ENCODE measurements around the gene SPTBN1. TPM values are rescaled to one million over a fixed set of nuclear protein-coding genes. Genes with fewer than 3 reads are reported as not detected.

SPTBN1 gene
- total and polyA plus RNA-seq, 7 experiments from 2014 or later: 43.3 to 207 (median 171) TPM

- no peak overlapping the region for H3K4me3 Mint-ChIP-seq
- H3K36me3 ChIP-seq (ENCODE audit: control insufficient read depth in 2 of 3, insufficient read depth in 3 of 3, low read length in 3 of 3): peaks cover 41 to 90% (median 50%) of the 10 kb centered on the region in 3 experiments
- no peaks in the 10 kb centered on the region for H3K9me3 Mint-ChIP-seq
- ATAC-seq (no peak), DNase-seq (no peak)
- peaks cover 0 to 16% of the 10 kb centered on the region in 2 donors for H3K4me1 ChIP-seq (ENCODE audit: control insufficient read depth in 2 of 2, insufficient read depth in 2 of 2, low read length in 2 of 2)
- no peak overlapping the region for H3K27ac ChIP-seq (ENCODE audit: low read depth, low read length)
- ChIA-PET CTCF (interaction anchor here (0.5 to 0.7 kb wide), 2 partner anchors 12 to 113 kb away, joined by 3 read pairs; no protein-coding TSS in a partner anchor), POLR2A (interaction anchor here (0.9 kb wide), 1 partner anchor 9 kb away, joined by 3 read pairs; no protein-coding TSS in a partner anchor)
- H3K36me3 Mint-ChIP-seq: peaks cover 22 to 66% (median 35%) of the 10 kb centered on the region in 5 donors
- intact Hi-C loops (cut with micrococcal nuclease): loop anchor here in 1 of 2 donors (5.0 kb wide), 1 partner anchor 108 kb away; no protein-coding TSS in a partner anchor
- H3K27ac Mint-ChIP-seq: peak overlapping the region in 5 of 9 donors; percentile 17 to 61 (median 42)
- no peaks in the 10 kb centered on the region for H3K9me3 ChIP-seq (ENCODE audit: control insufficient read depth in 2 of 3, low read length in 3 of 3)
- H3K27me3 ChIP-seq (ENCODE audit: control insufficient read depth in 2 of 2, insufficient read depth in 2 of 2, low read length in 2 of 2): no peaks in the 10 kb centered on the region
- no peak overlapping the region for H3K4me3 ChIP-seq (ENCODE audit: low read length)
- H3K4me1 Mint-ChIP-seq: peaks cover 17 to 47% (median 33%) of the 10 kb centered on the region in 7 donors
- H3K27me3 Mint-ChIP-seq: no peaks in the 10 kb centered on the region
Measured at GRCh38 chr2:54629914-54630857, 174.1 kb downstream of the SPTBN1 start.

GRCh38 chr2:54630858-54631497, 174.9 kb downstream of the SPTBN1 start:
- ATAC-seq: no peak
- Mint-ChIP-seq H3K36me3 (peaks cover 22 to 63% (median 39%) of the 10 kb centered on the region in 5 donors), H3K4me3 (no peak overlapping the region), H3K9me3 (no peaks in the 10 kb centered on the region), H3K4me1 (peaks cover 20 to 54% (median 37%) of the 10 kb centered on the region in 7 donors), H3K27ac (peak overlapping the region in 6 of 9 donors; percentile 14 to 70 (median 50)), H3K27me3 (no peaks in the 10 kb centered on the region)
- Histone ChIP-seq H3K27ac (ENCODE audit: low read depth, low read length) (no peak overlapping the region), H3K4me3 (ENCODE audit: low read length) (no peak overlapping the region), H3K4me1 (ENCODE audit: control insufficient read depth in 2 of 2, insufficient read depth in 2 of 2, low read length in 2 of 2) (peaks cover 0 to 16% of the 10 kb centered on the region in 2 donors), H3K27me3 (ENCODE audit: control insufficient read depth in 2 of 2, insufficient read depth in 2 of 2, low read length in 2 of 2) (no peaks in the 10 kb centered on the region), H3K9me3 (ENCODE audit: control insufficient read depth in 2 of 3, low read length in 3 of 3) (no peaks in the 10 kb centered on the region), H3K36me3 (ENCODE audit: control insufficient read depth in 2 of 3, insufficient read depth in 3 of 3, low read length in 3 of 3) (peaks cover 39 to 88% (median 46%) of the 10 kb centered on the region in 3 experiments)
- intact Hi-C loops (cut with micrococcal nuclease): loop anchor here in 1 of 2 donors (5.0 kb wide), 1 partner anchor 109 kb away; no protein-coding TSS in a partner anchor
- DNase-seq: no peak
- ChIA-PET POLR2A (interaction anchor here (0.9 kb wide), 1 partner anchor 10 kb away, joined by 3 read pairs; no protein-coding TSS in a partner anchor), CTCF (no interaction called here)

GRCh38 chr2:54631755-54632154, 175.6 kb downstream of the SPTBN1 start:
- peaks cover 37 to 86% (median 43%) of the 10 kb centered on the region in 3 experiments for H3K36me3 ChIP-seq (ENCODE audit: control insufficient read depth in 2 of 3, insufficient read depth in 3 of 3, low read length in 3 of 3)
- peak overlapping the region in 5 of 9 donors; percentile 41 to 85 (median 56) for H3K27ac Mint-ChIP-seq
- intact Hi-C loops (cut with micrococcal nuclease): loop anchor here in 1 of 2 donors (5.0 kb wide), 1 partner anchor 109 kb away; no protein-coding TSS in a partner anchor

DNA sequence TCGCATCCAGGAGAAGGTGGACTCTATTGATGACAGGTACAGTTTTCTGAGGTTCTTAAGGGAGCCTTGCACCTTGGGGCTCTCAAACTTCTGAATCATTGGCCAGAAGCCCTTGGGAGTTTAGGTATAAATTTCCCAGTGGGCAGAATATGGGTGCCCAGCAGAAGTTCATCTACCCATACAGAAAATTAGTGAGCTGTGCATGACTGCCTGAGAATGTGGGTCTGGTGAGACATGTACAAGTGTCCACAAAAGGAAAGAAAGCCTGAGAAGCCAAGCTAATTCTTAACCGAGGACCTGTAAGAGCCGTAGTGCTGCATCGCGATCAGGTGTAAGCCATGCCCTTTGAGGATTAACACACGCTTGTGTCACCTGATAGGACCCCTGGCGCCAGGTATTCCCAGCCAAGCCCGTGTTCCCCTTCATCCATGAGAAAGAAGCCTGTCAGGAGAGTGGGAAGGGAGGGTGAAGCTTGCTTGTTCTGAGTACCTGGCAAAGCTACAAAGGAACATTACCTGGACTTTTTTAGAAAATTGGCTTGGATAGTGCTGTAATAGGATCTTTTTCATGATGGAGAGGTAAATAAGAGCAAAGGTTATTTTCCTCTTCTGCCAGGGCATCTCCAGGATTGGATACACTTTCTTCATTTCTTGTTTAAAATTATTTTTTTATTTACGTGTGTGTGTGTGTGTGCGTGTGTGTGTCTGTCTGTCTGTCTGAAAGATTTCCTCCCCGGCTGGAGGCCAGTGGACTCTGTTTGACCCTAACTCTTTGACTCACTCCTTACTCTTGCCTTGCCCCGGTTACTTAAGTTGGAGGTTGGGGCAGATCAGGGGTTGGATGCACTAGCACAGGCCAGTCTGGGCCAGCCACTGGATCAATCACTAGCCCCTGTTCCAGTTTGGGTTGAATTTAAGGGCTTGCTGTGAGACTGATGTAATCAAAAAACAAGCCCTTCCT, 176.9 kb downstream of the SPTBN1 start:
- POLR2A ChIA-PET: no interaction called here
- H3K4me1 ChIP-seq (ENCODE audit: control insufficient read depth in 2 of 2, insufficient read depth in 2 of 2, low read length in 2 of 2): peaks cover 0 to 16% of the 10 kb centered on the region in 2 donors
- intact Hi-C loops (cut with micrococcal nuclease): loop anchor here in 1 of 2 donors (5.0 kb wide), 1 partner anchor 111 kb away; no protein-coding TSS in a partner anchor
- peak overlapping the region in 3 of 10 donors; percentile 5 to 29 (median 17) for H3K4me3 Mint-ChIP-seq
- H3K27me3 ChIP-seq (ENCODE audit: control insufficient read depth in 2 of 2, insufficient read depth in 2 of 2, low read length in 2 of 2): no peaks in the 10 kb centered on the region
- H3K27me3 Mint-ChIP-seq: no peaks in the 10 kb centered on the region
- peaks cover 23 to 58% (median 38%) of the 10 kb centered on the region in 5 donors for H3K36me3 Mint-ChIP-seq
- ATAC-seq: no peak
- no peaks in the 10 kb centered on the region for H3K9me3 Mint-ChIP-seq
- H3K27ac Mint-ChIP-seq: peak overlapping the region; percentile 64 to 93 (median 85)
- no peak for DNase-seq
- peaks cover 23 to 62% (median 43%) of the 10 kb centered on the region in 7 donors for H3K4me1 Mint-ChIP-seq
- no peaks in the 10 kb centered on the region for H3K9me3 ChIP-seq (ENCODE audit: control insufficient read depth in 2 of 3, low read length in 3 of 3)
- CTCF ChIA-PET: interaction anchor here (0.7 to 2.1 kb wide), 4 partner anchors 9 to 74 kb away, joined by 4 to 11 read pairs (median 4); no protein-coding TSS in a partner anchor
- H3K36me3 ChIP-seq (ENCODE audit: control insufficient read depth in 2 of 3, insufficient read depth in 3 of 3, low read length in 3 of 3): peaks cover 32 to 88% (median 37%) of the 10 kb centered on the region in 3 experiments
- peak overlapping the region; percentile 45 for H3K27ac ChIP-seq (ENCODE audit: low read depth, low read length)
- H3K4me3 ChIP-seq (ENCODE audit: low read length): no peak overlapping the region

More at GRCh38 chr2:54631755-54632154, 175.6 kb downstream of the SPTBN1 start:
- H3K4me1 Mint-ChIP-seq: peaks cover 20 to 56% (median 37%) of the 10 kb centered on the region in 7 donors
- ChIA-PET POLR2A (interaction anchor here (0.6 kb wide), 1 partner anchor 70 kb away, joined by 5 read pairs; no protein-coding TSS in a partner anchor), CTCF (no interaction called here)
- no peak for ATAC-seq
- Histone ChIP-seq H3K27ac (ENCODE audit: low read depth, low read length) (no peak overlapping the region), H3K27me3 (ENCODE audit: control insufficient read depth in 2 of 2, insufficient read depth in 2 of 2, low read length in 2 of 2) (no peaks in the 10 kb centered on the region), H3K9me3 (ENCODE audit: control insufficient read depth in 2 of 3, low read length in 3 of 3) (no peaks in the 10 kb centered on the region), H3K4me3 (ENCODE audit: low read length) (no peak overlapping the region), H3K4me1 (ENCODE audit: control insufficient read depth in 2 of 2, insufficient read depth in 2 of 2, low read length in 2 of 2) (peaks cover 0 to 16% of the 10 kb centered on the region in 2 donors)
- no peaks in the 10 kb centered on the region for H3K27me3 Mint-ChIP-seq
- DNase-seq: no peak
- no peaks in the 10 kb centered on the region for H3K9me3 Mint-ChIP-seq
- H3K4me3 Mint-ChIP-seq: peak overlapping the region in 1 of 10 donors; percentile 56
- peaks cover 23 to 59% (median 32%) of the 10 kb centered on the region in 5 donors for H3K36me3 Mint-ChIP-seq

GRCh38 chr2:54634021-54634420, 177.9 kb downstream of the SPTBN1 start:
- ATAC-seq (no peak), DNase-seq (no peak)
- H3K9me3 Mint-ChIP-seq: no peaks in the 10 kb centered on the region
- peaks cover 22 to 69% (median 49%) of the 10 kb centered on the region in 7 donors for H3K4me1 Mint-ChIP-seq
- POLR2A ChIA-PET: interaction anchor here (1.0 to 1.3 kb wide), 2 partner anchors 9 to 76 kb away, joined by 4 to 8 read pairs; no protein-coding TSS in a partner anchor
- Histone ChIP-seq H3K36me3 (ENCODE audit: control insufficient read depth in 2 of 3, insufficient read depth in 3 of 3, low read length in 3 of 3) (peaks cover 40 to 88% (median 41%) of the 10 kb centered on the region in 3 experiments), H3K4me1 (ENCODE audit: control insufficient read depth in 2 of 2, insufficient read depth in 2 of 2, low read length in 2 of 2) (peaks cover 0 to 16% of the 10 kb centered on the region in 2 donors), H3K9me3 (ENCODE audit: control insufficient read depth in 2 of 3, low read length in 3 of 3) (no peaks in the 10 kb centered on the region), H3K27ac (ENCODE audit: low read depth, low read length) (peak overlapping the region; percentile 45), H3K4me3 (ENCODE audit: low read length) (no peak overlapping the region), H3K27me3 (ENCODE audit: control insufficient read depth in 2 of 2, insufficient read depth in 2 of 2, low read length in 2 of 2) (no peaks in the 10 kb centered on the region)
- CTCF ChIA-PET: interaction anchor here (0.6 to 2.1 kb wide), 8 partner anchors 10 to 110 kb away, joined by 4 to 11 read pairs (median 4); no protein-coding TSS in a partner anchor
- H3K4me3 Mint-ChIP-seq: peak overlapping the region in 6 of 10 donors; percentile 33 to 63 (median 58)
- intact Hi-C loops (cut with micrococcal nuclease): loop anchor here (1.0 to 5.0 kb wide), 6 partner anchors 15 to 112 kb away; no protein-coding TSS in a partner anchor
- no peaks in the 10 kb centered on the region for H3K27me3 Mint-ChIP-seq
- peaks cover 23 to 59% (median 37%) of the 10 kb centered on the region in 5 donors for H3K36me3 Mint-ChIP-seq
- H3K27ac Mint-ChIP-seq: peak overlapping the region; percentile 31 to 93 (median 88)

All from naive thymus-derived CD4-positive, alpha-beta T cell (primary cell).